Astrocyte (in vitro differentiated cells and primary cell): Measurements from ENCODE around the gene JMJD7. TPM values are rescaled to one million over a fixed set of nuclear protein-coding genes. Genes with fewer than 3 reads are reported as not detected.
"Not testable (repeated sequence)": the region's sequence is repeated elsewhere in the genome, so short reads cannot be mapped to it uniquely, and the experiment has no call there.

Experiments
- DNase-seq: peaks from one replicate; pipeline ENCODE4 v3.0.0-alpha.2; 2010; ENCODE audit warnings: low read depth
- FAIRE-seq: peaks from 2 replicates; lab custom pipeline; 2011; peaks lifted over from hg19 to GRCh38; lab: Jason Lieb, UNC
- H2AFZ ChIP-seq: 2 replicates; pipeline ENCODE4 v1.6.0; 2012; ENCODE audit warnings: low read depth, low read length, inconsistent platforms
- H3K27ac ChIP-seq: 2 replicates; pipeline ENCODE4 v1.5.1; 2011; ENCODE audit warnings: low read depth, low read length, inconsistent platforms
- H3K27me3 ChIP-seq: 2 replicates; pipeline ENCODE4 v1.6.0; 2011; ENCODE audit warnings: low read length, inconsistent platforms; ENCODE audit not compliant: insufficient read depth
- H3K36me3 ChIP-seq: 2 replicates; pipeline ENCODE4 v1.5.1; 2011; ENCODE audit warnings: low read length, inconsistent platforms; ENCODE audit not compliant: insufficient read depth
- H3K4me1 ChIP-seq: 2 replicates; pipeline ENCODE4 v1.5.1; 2011; ENCODE audit warnings: low read length, inconsistent platforms; ENCODE audit not compliant: insufficient read depth
- H3K4me2 ChIP-seq: 2 replicates; pipeline ENCODE4 v1.6.0; 2012; ENCODE audit warnings: low read length, inconsistent platforms
- H3K4me3 ChIP-seq: 2 replicates; pipeline ENCODE4 v1.5.1; 2011; ENCODE audit warnings: low read depth, mild to moderate bottlenecking, low read length, inconsistent platforms; ENCODE audit not compliant: insufficient read depth
- H3K79me2 ChIP-seq: 2 replicates; pipeline ENCODE4 v1.6.0; 2012; ENCODE audit warnings: mild to moderate bottlenecking, low read length, inconsistent platforms; ENCODE audit not compliant: insufficient read depth
- H3K9ac ChIP-seq: 2 replicates; pipeline ENCODE4 v1.6.0; 2012; ENCODE audit warnings: mild to moderate bottlenecking, low read length, inconsistent platforms
- H3K9me3 ChIP-seq: 2 replicates; pipeline ENCODE4 v1.5.1; 2012; ENCODE audit warnings: low read depth, mild to moderate bottlenecking, low read length, inconsistent platforms; ENCODE audit not compliant: insufficient read depth
- H4K20me1 ChIP-seq: 2 replicates; pipeline ENCODE4 v1.6.0; 2012; ENCODE audit warnings: low read length, inconsistent platforms; ENCODE audit not compliant: insufficient read depth
- H3K27ac Mint-ChIP-seq: one replicate; pipeline ENCODE4 v1.8.0; 2021; ENCODE audit warnings: mild to moderate bottlenecking, mixed read lengths; ENCODE audit not compliant: unreplicated experiment
- H3K27me3 Mint-ChIP-seq: one replicate; pipeline ENCODE4 v1.8.0; 2021; ENCODE audit warnings: low read depth, mixed read lengths; ENCODE audit not compliant: unreplicated experiment
- H3K36me3 Mint-ChIP-seq: one replicate; pipeline ENCODE4 v1.8.0; 2021; ENCODE audit warnings: low read depth, mixed read lengths; ENCODE audit not compliant: unreplicated experiment
- H3K4me1 Mint-ChIP-seq: one replicate; pipeline ENCODE4 v1.8.0; 2021; ENCODE audit warnings: low read depth, mixed read lengths; ENCODE audit not compliant: unreplicated experiment
- H3K4me3 Mint-ChIP-seq: one replicate; pipeline ENCODE4 v1.8.0; 2021; ENCODE audit warnings: mild to moderate bottlenecking, moderate library complexity, mixed read lengths; ENCODE audit not compliant: unreplicated experiment
- H3K9me3 Mint-ChIP-seq: one replicate; pipeline ENCODE4 v1.8.0; 2021; ENCODE audit warnings: mild to moderate bottlenecking, mixed read lengths; ENCODE audit not compliant: unreplicated experiment
- EZH2 ChIP-seq: IDR thresholded peaks from 2 replicates; pipeline ENCODE4 v1.6.1; 2012; ENCODE audit warnings: mild to moderate bottlenecking, low read length, inconsistent platforms; ENCODE audit not compliant: insufficient read depth
- total RNA-seq: library from RNA; stranded (reverse); gene quantifications from 2 replicates; pipeline ENCODE4 v1.2.1, GENCODE V29; 2021
- TF ChIP-seq, protein P1 (sequence below): IDR thresholded peaks from 2 replicates; pipeline ENCODE4 v1.5.1; 2011; ENCODE audit warnings: low read depth, mild to moderate bottlenecking, inconsistent platforms, low read length, moderate library complexity; ENCODE audit not compliant: insufficient read depth

JMJD7 gene
- total RNA-seq, 1 donor from 2014 or later: 7.6 TPM

DNA sequence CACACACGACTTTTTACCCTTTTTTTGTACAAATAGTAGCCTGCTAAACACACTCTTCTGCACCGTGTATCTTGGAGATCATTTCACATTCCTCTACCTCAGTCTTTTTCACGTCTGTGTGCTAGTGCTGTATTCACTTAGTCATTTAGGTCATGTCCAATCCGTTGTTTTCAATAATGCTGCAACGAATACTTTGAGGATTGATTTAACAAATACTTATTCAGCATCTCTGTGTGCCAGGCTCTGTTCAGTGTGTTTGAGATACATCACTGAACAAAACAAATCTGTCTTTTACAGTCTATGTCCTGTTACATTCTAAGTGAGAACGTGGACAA lies 882 bp downstream of the JMJD7 start:
- Histone ChIP-seq H3K79me2 (peaks cover 6% of the 10 kb centered on the region), H3K27me3 (no peaks in the 10 kb centered on the region), H3K4me2 (peak overlapping the region; percentile 84), H3K27ac (no peak overlapping the region), H3K36me3 (peaks cover 7% of the 10 kb centered on the region), H3K4me3 (peak overlapping the region; percentile 88), H3K9me3 (no peaks in the 10 kb centered on the region), H2AFZ (peak overlapping the region; percentile 89), H3K9ac (peak overlapping the region; percentile 83), H4K20me1 (peaks cover 26% of the 10 kb centered on the region), H3K4me1 (peaks cover 14% of the 10 kb centered on the region)
- DNase-seq (peak; percentile 18), FAIRE-seq (peak; percentile 50)
- Mint-ChIP-seq H3K36me3 (peaks cover 15% of the 10 kb centered on the region), H3K9me3 (peaks cover 1% of the 10 kb centered on the region), H3K27me3 (no peaks in the 10 kb centered on the region), H3K4me3 (peak overlapping the region; percentile 88), H3K4me1 (peaks cover 5% of the 10 kb centered on the region), H3K27ac (peak overlapping the region; percentile 73)
- TF ChIP-seq, protein P1, sequence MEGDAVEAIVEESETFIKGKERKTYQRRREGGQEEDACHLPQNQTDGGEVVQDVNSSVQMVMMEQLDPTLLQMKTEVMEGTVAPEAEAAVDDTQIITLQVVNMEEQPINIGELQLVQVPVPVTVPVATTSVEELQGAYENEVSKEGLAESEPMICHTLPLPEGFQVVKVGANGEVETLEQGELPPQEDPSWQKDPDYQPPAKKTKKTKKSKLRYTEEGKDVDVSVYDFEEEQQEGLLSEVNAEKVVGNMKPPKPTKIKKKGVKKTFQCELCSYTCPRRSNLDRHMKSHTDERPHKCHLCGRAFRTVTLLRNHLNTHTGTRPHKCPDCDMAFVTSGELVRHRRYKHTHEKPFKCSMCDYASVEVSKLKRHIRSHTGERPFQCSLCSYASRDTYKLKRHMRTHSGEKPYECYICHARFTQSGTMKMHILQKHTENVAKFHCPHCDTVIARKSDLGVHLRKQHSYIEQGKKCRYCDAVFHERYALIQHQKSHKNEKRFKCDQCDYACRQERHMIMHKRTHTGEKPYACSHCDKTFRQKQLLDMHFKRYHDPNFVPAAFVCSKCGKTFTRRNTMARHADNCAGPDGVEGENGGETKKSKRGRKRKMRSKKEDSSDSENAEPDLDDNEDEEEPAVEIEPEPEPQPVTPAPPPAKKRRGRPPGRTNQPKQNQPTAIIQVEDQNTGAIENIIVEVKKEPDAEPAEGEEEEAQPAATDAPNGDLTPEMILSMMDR: no peak
- TF ChIP-seq EZH2: no peak

GRCh38 chr15:41829959-41830646 lies 2.2 kb downstream of the JMJD7 start:
- Histone ChIP-seq H3K36me3 (peaks cover 2% of the 10 kb centered on the region), H4K20me1 (peaks cover 26% of the 10 kb centered on the region), H3K27me3 (no peaks in the 10 kb centered on the region), H3K79me2 (peaks cover 6% of the 10 kb centered on the region), H3K4me3 (no peak overlapping the region), H3K4me1 (peaks cover 14% of the 10 kb centered on the region), H3K9ac (no peak overlapping the region), H3K27ac (no peak overlapping the region), H3K9me3 (no peaks in the 10 kb centered on the region), H3K4me2 (no peak overlapping the region), H2AFZ (no peak overlapping the region)
- Mint-ChIP-seq H3K4me1 (peaks cover 4% of the 10 kb centered on the region), H3K9me3 (peaks cover 2% of the 10 kb centered on the region), H3K4me3 (no peak overlapping the region), H3K27ac (peak overlapping the region; percentile 34), H3K36me3 (peaks cover 14% of the 10 kb centered on the region), H3K27me3 (no peaks in the 10 kb centered on the region)
- DNase-seq: no peak
- TF ChIP-seq EZH2: no peak
- TF ChIP-seq, protein P1: no peak
- no peak for FAIRE-seq

DNA sequence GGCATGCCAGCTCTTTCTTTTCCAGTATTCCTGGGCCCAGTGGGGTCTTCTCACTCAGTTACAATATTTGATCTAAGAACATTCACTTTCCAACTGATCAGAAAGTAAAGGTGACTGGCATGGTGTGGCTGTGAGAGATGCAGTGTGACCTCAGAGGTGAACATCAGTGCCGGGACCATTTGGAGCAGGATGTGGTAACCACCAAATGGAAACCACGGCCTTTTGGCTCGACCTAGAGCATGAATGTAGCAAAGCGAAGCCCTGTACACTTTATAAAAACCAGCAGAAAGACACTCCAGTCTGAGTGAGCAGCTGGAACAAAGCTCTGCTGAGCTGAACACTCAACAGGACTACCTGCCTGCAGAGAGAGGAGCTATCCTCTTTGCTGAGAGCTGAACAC lies 3.4 kb downstream of the JMJD7 start:
- H3K9me3 Mint-ChIP-seq, H2AFZ ChIP-seq, H3K9me3 ChIP-seq, H3K27ac Mint-ChIP-seq, H3K9ac ChIP-seq, H3K27ac ChIP-seq, H3K27me3 ChIP-seq, DNase-seq, H3K36me3 ChIP-seq, H3K4me3 ChIP-seq, H3K4me3 Mint-ChIP-seq, H3K27me3 Mint-ChIP-seq, H3K79me2 ChIP-seq, H3K4me1 Mint-ChIP-seq, FAIRE-seq, H3K4me2 ChIP-seq: not testable (repeated sequence)
- peaks cover 15% of the 10 kb centered on the region for H3K36me3 Mint-ChIP-seq
- Histone ChIP-seq H3K4me1 (peaks cover 14% of the 10 kb centered on the region), H4K20me1 (peaks cover 30% of the 10 kb centered on the region)
